Urinary bladder (tissue), 4 donors: ENCODE measurements around the gene PPAN. TPM values are rescaled to one million over a fixed set of nuclear protein-coding genes. Genes with fewer than 3 reads are reported as not detected.

Experiments
- DNase-seq: peaks from one replicate; pipeline ENCODE4 v3.0.0-alpha.2; 2015; ENCODE audit errors: extremely low spot score
- H3K27ac ChIP-seq: one replicate; pipeline ENCODE4 v1.5.1; 2013; ENCODE audit warnings: low read depth, mild to moderate bottlenecking, moderate library complexity
- H3K36me3 ChIP-seq: one replicate; pipeline ENCODE4 v1.6.1; 2013; ENCODE audit warnings: mild to moderate bottlenecking, moderate library complexity; ENCODE audit not compliant: insufficient read depth
- H3K4me1 ChIP-seq: one replicate; pipeline ENCODE4 v1.6.1; 2013; ENCODE audit warnings: mild to moderate bottlenecking, moderate library complexity; ENCODE audit not compliant: insufficient read depth
- H3K4me3 ChIP-seq: one replicate; pipeline ENCODE4 v1.5.1; 2013; ENCODE audit warnings: low read depth, low read length
- WGBS: extraction: QIAGEN DNeasy Blood & Tissue Kit; methylation state at CpG from one replicate; pipeline ENCODE4 v1.1.7; 2013; 5-methylcytosine and 5-hydroxymethylcytosine counted together
- polyA plus RNA-seq: library from polyadenylated mRNA; stranded (reverse); fragments of 200-250 nt; gene quantifications from one replicate; pipeline ENCODE4 v1.2.3, GENCODE V29; 2013
- total RNA-seq: library from RNA; depleted of rRNA; stranded (reverse); fragments of >200 nt; gene quantifications from one replicate; pipeline ENCODE4 v1.2.3, GENCODE V29; 2014
- donor health status: healthy with polysubstance abuse.
- donor health status: healthy.

Gene PPAN
- 10.9 TPM for total RNA-seq
- 41.1 TPM for polyA plus RNA-seq

- Histone ChIP-seq H3K36me3 (peaks cover 14% of the 10 kb centered on the region), H3K4me3 (peak within 1 kb of the TSS; percentile 90), H3K4me1 (no peaks in the 10 kb centered on the region), H3K27ac (peak within 1 kb of the TSS; percentile 12)
- peak; percentile 97 for DNase-seq
- 1% methylated on average over 71 of the region's 71 CpGs for WGBS
These were observed at the start of gene PPAN for GRCh38 chr19:10106100-10106936. PPAN (plus strand) TSS chr19:10106362; CDS start chr19:10106395, 33 bp downstream.

- Histone ChIP-seq H3K4me3 (no peak overlapping the region), H3K27ac (no peak overlapping the region), H3K4me1 (no peaks in the 10 kb centered on the region), H3K36me3 (no peaks in the 10 kb centered on the region)
- WGBS: 22% methylated on average over 21 of the region's 21 CpGs
- no peak for DNase-seq
These were observed 44.3 kb upstream of the PPAN start for GRCh38 chr19:10061717-10062310.

- Histone ChIP-seq H3K36me3 (no peaks in the 10 kb centered on the region), H3K4me3 (no peak overlapping the region), H3K4me1 (no peaks in the 10 kb centered on the region), H3K27ac (no peak overlapping the region)
- DNase-seq: no peak
- 65% methylated on average over 4 of the region's 4 CpGs for WGBS
These were observed 38.0 kb upstream of the PPAN start for GRCh38 chr19:10068205-10068604.

GRCh38 chr19:10069046-10069445 lies 37.1 kb upstream of the PPAN start:
- DNase-seq: no peak
- Histone ChIP-seq H3K4me3 (no peak overlapping the region), H3K36me3 (no peaks in the 10 kb centered on the region), H3K4me1 (no peaks in the 10 kb centered on the region), H3K27ac (no peak overlapping the region)
- 64% methylated on average over 6 of the region's 6 CpGs for WGBS

- Histone ChIP-seq H3K4me3 (no peak overlapping the region), H3K36me3 (no peaks in the 10 kb centered on the region), H3K4me1 (no peaks in the 10 kb centered on the region), H3K27ac (no peak overlapping the region)
- 72% methylated on average over 22 of the region's 22 CpGs for WGBS
- no peak for DNase-seq
These were observed 35.3 kb upstream of the PPAN start for GRCh38 chr19:10070730-10071446.

GRCh38 chr19:10074153-10074552 lies 32.0 kb upstream of the PPAN start:
- H3K36me3 ChIP-seq: no peaks in the 10 kb centered on the region
- no peak overlapping the region for H3K4me3 ChIP-seq
- no peak overlapping the region for H3K27ac ChIP-seq
- DNase-seq: no peak
- H3K4me1 ChIP-seq: no peaks in the 10 kb centered on the region
- WGBS: 58% methylated on average over 2 of the region's 2 CpGs

- 77% methylated on average over 6 of the region's 6 CpGs for WGBS
- Histone ChIP-seq H3K4me1 (no peaks in the 10 kb centered on the region), H3K36me3 (no peaks in the 10 kb centered on the region), H3K4me3 (no peak overlapping the region), H3K27ac (no peak overlapping the region)
- DNase-seq: no peak
These were observed 29.6 kb upstream of the PPAN start for GRCh38 chr19:10076535-10076934.

GRCh38 chr19:10078329-10078728 lies 27.8 kb upstream of the PPAN start:
- Histone ChIP-seq H3K4me3 (no peak overlapping the region), H3K27ac (no peak overlapping the region), H3K4me1 (no peaks in the 10 kb centered on the region), H3K36me3 (no peaks in the 10 kb centered on the region)
- WGBS: 79% methylated on average over 8 of the region's 8 CpGs
- no peak for DNase-seq

- H3K36me3 ChIP-seq: no peaks in the 10 kb centered on the region
- 60% methylated on average over 7 of the region's 7 CpGs for WGBS
- H3K4me3 ChIP-seq: no peak overlapping the region
- no peak overlapping the region for H3K27ac ChIP-seq
- H3K4me1 ChIP-seq: no peaks in the 10 kb centered on the region
- no peak for DNase-seq
These were observed 27.1 kb upstream of the PPAN start for GRCh38 chr19:10079031-10079453.

- H3K4me3 ChIP-seq: no peak overlapping the region
- no peak overlapping the region for H3K27ac ChIP-seq
- H3K4me1 ChIP-seq: no peaks in the 10 kb centered on the region
- H3K36me3 ChIP-seq: no peaks in the 10 kb centered on the region
- WGBS: 82% methylated on average over 9 of the region's 9 CpGs
- DNase-seq: no peak
These were observed 22.3 kb upstream of the PPAN start for GRCh38 chr19:10083911-10084310.

GRCh38 chr19:10084803-10085202 lies 21.4 kb upstream of the PPAN start:
- Histone ChIP-seq H3K36me3 (no peaks in the 10 kb centered on the region), H3K4me3 (no peak overlapping the region), H3K4me1 (no peaks in the 10 kb centered on the region), H3K27ac (no peak overlapping the region)
- no peak for DNase-seq
- 74% methylated on average over 3 of the region's 3 CpGs for WGBS

- Histone ChIP-seq H3K27ac (peak within 1 kb of the TSS; percentile 76), H3K4me1 (no peaks in the 10 kb centered on the region), H3K36me3 (no peaks in the 10 kb centered on the region), H3K4me3 (peak within 1 kb of the TSS; percentile 92)
- 3% methylated on average over 81 of the region's 81 CpGs for WGBS
- DNase-seq: no peak
These were observed 20.2 kb upstream of the PPAN start, which contains the start of gene SHFL for GRCh38 chr19:10085641-10086590. SHFL (plus strand) TSS chr19:10086317; CDS start chr19:10086428, 111 bp downstream.
